ENCODE data around the gene DIS3L2. TPM values are rescaled to one million over a fixed set of nuclear protein-coding genes. Genes with fewer than 3 reads are reported as not detected.
A peak's percentile ranks its signal among the peaks of the same experiment; 100 is the strongest.

DIS3L2 gene
- total and polyA plus RNA-seq, 12 donors, result 20.0 to 54.7 (median 30.5) TPM

GRCh38 chr2:231927566-231927890 lies 34.0 kb upstream of the DIS3L2 start:
- no peak for TF ChIP-seq POLR2A (IDR thresholded peaks at IDR 0.05)
- TF ChIP-seq CTCF (IDR thresholded peaks at IDR 0.05), result no peak
- H3K4me3 ChIP-seq, result no peak overlapping the region
- intact Hi-C loops (cut with DNase I), result loop anchor here (5.0 kb wide), 3 partner anchors 215 to 400 kb away; no protein-coding TSS in a partner anchor
- 51 to 65% (median 59%) methylated on average over 5 to 10 of the region's 10 CpGs for WGBS, 4 donors
- H3K4me1 ChIP-seq (replicated peaks in 1 of 2), result peaks cover 13 to 21% of the 10 kb centered on the region in 2 donors
- no peaks in the 10 kb centered on the region for H3K9me3 ChIP-seq (replicated peaks in 1 of 3)
- H3K36me3 ChIP-seq (replicated peaks in 1 of 2), result no peaks in the 10 kb centered on the region
- H3K27ac ChIP-seq, result no peak overlapping the region
- DNase-seq, result no peak
- H3K27me3 ChIP-seq, result peaks cover 44% of the 10 kb centered on the region

- peaks cover 13 to 21% of the 10 kb centered on the region in 2 donors for H3K4me1 ChIP-seq (replicated peaks in 1 of 2)
- intact Hi-C loops (cut with DNase I), result loop anchor here (5.0 kb wide), 3 partner anchors 214 to 399 kb away; no protein-coding TSS in a partner anchor
- H3K9me3 ChIP-seq (replicated peaks in 1 of 3), result no peaks in the 10 kb centered on the region
- WGBS, 4 donors, result 71 to 81% (median 78%) methylated on average over 3 to 5 of the region's 5 CpGs
- DNase-seq, result peak in 2 of 7 donors; percentile 5 to 11
- peaks cover 38% of the 10 kb centered on the region for H3K27me3 ChIP-seq
- no peak overlapping the region for H3K27ac ChIP-seq
- H3K4me3 ChIP-seq, result no peak overlapping the region
- no peaks in the 10 kb centered on the region for H3K36me3 ChIP-seq (replicated peaks in 1 of 2)
- no peak for TF ChIP-seq CTCF (IDR thresholded peaks at IDR 0.05)
- no peak for TF ChIP-seq POLR2A (IDR thresholded peaks at IDR 0.05)
Observed at GRCh38 chr2:231928481-231928880, 33.0 kb upstream of the DIS3L2 start.

- peaks cover 35% of the 10 kb centered on the region for H3K27me3 ChIP-seq
- no peak for TF ChIP-seq CTCF (IDR thresholded peaks at IDR 0.05)
- H3K4me3 ChIP-seq, result no peak overlapping the region
- no peak overlapping the region for H3K27ac ChIP-seq
- intact Hi-C loops (cut with DNase I), result loop anchor here (5.0 kb wide), 3 partner anchors 213 to 398 kb away; no protein-coding TSS in a partner anchor
- DNase-seq, result peak in 2 of 7 donors; percentile 9 to 10
- WGBS, 4 donors, result 68 to 83% (median 72%) methylated on average over 11 of the region's 11 CpGs
- no peaks in the 10 kb centered on the region for H3K9me3 ChIP-seq (replicated peaks in 1 of 3)
- H3K4me1 ChIP-seq (replicated peaks in 1 of 2), result peaks cover 13 to 21% of the 10 kb centered on the region in 2 donors
- no peaks in the 10 kb centered on the region for H3K36me3 ChIP-seq (replicated peaks in 1 of 2)
Observed at GRCh38 chr2:231928901-231929725, 32.4 kb upstream of the DIS3L2 start.

- peak in 3 of 7 donors; percentile 8 to 25 (median 19) for DNase-seq
- TF ChIP-seq POLR2A (IDR thresholded peaks at IDR 0.05) (no peak), CTCF (IDR thresholded peaks at IDR 0.05) (no peak)
- peaks cover 26% of the 10 kb centered on the region for H3K27me3 ChIP-seq
- peaks cover 13 to 19% of the 10 kb centered on the region in 2 donors for H3K4me1 ChIP-seq (replicated peaks in 1 of 2)
- intact Hi-C loops (cut with DNase I), result loop anchor here (5.0 kb wide), 3 partner anchors 212 to 397 kb away; no protein-coding TSS in a partner anchor
- H3K27ac ChIP-seq, result no peak overlapping the region
- 31 to 47% (median 40%) methylated on average over 10 to 11 of the region's 11 CpGs for WGBS, 4 donors
- H3K9me3 ChIP-seq (replicated peaks in 1 of 3), result no peaks in the 10 kb centered on the region
- no peaks in the 10 kb centered on the region for H3K36me3 ChIP-seq (replicated peaks in 1 of 2)
- H3K4me3 ChIP-seq, result no peak overlapping the region
Observed at GRCh38 chr2:231929961-231930592, 31.4 kb upstream of the DIS3L2 start.
